ENCODE data around the gene PRR9.

PRR9 gene

DNA sequence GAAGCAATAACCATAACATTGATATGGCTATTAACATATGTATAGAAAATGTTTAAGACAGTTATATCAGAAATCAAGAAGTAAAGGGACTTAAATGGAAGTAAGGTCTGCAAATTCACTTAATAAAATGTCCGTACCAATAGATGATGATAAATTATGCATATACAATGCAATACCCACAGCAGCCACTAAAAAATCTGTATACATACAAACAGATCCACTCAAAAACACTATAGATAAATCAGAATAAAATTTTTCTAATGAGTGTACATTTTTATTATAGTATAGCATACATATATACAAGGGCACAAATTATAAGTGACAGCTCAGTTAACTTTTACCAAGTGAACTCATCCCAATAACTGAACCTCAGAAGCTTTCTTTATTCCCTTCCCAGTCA, 48.1 kb downstream of the PRR9 start:
- no peak for DNase-seq (ENCODE audit: low spot score)

Measured in Ammon's horn (tissue), 1 donor.